NCI-H82 treated with DMSO at 0.1 percent for 48 hours (cell line): ENCODE data around the gene GNG3.
"Not testable (repeated sequence)": the region's sequence is repeated elsewhere in the genome, so short reads cannot be mapped to it uniquely, and the experiment has no call there.

ENCODE experiments used
- DNase-seq: peaks from one replicate; lab custom pipeline; 2025; ENCODE audit not compliant: unreplicated experiment; lab: John Stamatoyannopoulos, UW

Gene GNG3

DNA sequence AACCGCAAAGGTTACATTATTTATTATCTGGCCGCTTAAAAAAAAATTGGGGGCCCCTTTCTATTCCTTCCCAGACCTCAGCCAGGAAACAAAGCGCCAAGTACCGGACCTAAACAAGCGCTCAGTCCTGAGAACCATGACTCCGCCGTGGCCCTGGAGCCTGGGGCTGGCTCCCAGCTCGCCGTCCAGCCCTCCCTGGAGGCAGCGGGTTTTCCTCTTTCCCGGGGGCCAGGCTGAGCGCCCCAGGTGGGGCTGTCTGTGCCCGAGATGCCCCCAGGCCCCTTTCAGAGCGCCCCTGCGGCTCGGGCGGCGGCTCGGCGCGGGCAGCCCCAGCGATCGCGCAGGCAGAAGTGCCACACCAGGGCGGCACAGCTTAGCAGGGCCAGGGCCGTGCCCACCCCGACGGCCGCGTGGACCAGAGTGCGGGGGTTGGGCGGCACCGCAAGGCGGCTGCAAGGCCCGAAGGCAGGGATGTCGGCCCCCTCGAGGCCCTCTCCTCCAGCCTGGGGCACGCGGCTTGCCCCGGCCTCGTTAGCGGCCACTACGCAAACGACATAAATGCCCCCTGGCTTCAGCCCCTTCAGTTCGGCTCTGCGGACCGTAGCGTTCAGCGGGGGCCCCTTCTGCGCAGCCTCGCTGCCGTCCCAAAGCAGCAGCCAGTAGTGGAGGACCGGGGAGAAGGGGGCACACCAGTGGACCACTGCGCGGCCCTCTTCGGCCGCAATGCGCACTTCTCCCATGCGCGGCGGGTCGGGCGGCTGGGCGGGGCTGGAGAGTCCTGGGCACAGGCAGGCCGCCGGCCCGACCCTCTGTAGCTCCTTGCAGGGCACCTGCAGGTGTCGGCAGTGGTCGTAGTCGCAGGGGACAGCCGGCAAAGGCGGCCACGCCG lies 19.7 kb upstream of the GNG3 start:
- DNase-seq = no peak

DNA sequence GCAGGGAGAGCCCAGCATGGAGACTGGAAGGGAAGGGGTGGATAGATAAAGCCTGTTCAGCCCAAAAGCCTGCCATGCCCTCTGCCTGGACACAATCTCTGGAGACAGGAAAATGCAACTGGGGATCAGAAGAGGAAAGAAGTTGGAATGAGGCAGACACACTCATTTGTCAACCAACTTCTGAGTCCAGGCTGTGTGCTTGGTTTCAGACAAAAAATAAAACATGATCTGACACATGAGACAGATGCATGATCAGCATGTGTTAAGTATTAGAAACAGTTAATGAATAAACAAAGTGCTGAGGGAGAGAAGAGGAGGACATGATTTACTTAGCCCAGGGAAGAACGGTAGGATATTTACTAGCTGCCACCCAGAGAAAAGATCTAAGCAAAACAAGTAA lies 19.0 kb upstream of the GNG3 start:
- no peak for DNase-seq

- no peak for DNase-seq
Observed at GRCh38 chr11:62689421-62690183, 17.9 kb upstream of the GNG3 start, which contains the start of gene LRRN4CL. TSS of gene LRRN4CL (minus strand) at chr11:62689530. CDS start at chr11:62688508, 1,022 bp downstream.

- DNase-seq = not testable (repeated sequence)
Observed at GRCh38 chr11:62693624-62694023, 13.9 kb upstream of the GNG3 start.

DNA sequence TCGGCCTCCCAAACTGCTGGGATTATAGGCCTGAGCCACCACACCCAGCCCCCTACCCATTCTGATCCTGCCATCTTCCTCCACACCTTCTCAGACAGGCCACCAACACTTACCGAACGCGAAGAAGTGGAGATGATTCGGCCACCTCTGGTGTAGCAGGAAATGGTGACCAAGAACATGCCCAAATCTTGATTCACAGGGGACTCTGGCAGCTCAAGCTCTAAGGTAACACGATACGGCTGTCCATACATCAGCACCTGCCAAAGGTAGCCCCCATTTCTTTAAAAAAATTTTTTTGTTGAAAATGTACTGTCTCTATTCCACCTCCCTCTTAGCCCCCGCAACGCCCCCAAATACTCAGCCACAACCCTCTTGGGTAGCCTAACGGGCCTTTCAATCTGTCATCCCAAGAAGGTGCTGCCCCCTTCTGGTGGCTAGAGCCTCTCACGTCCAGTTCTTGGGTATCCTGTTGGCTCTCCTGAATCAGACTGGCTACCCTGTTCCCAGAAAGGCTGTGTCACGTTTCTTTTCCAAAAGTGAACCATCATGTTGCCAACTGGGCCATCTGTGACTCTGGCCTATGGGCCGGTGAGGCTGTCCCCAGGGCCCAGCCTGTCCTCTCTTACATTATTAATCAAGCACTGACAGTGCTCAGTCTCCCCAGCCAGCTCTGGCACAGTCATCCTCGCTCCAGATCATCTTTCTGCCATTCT lies 12.9 kb upstream of the GNG3 start:
- DNase-seq = no peak

- no peak for DNase-seq
Observed at GRCh38 chr11:62702246-62702645, 5.2 kb upstream of the GNG3 start.

DNA sequence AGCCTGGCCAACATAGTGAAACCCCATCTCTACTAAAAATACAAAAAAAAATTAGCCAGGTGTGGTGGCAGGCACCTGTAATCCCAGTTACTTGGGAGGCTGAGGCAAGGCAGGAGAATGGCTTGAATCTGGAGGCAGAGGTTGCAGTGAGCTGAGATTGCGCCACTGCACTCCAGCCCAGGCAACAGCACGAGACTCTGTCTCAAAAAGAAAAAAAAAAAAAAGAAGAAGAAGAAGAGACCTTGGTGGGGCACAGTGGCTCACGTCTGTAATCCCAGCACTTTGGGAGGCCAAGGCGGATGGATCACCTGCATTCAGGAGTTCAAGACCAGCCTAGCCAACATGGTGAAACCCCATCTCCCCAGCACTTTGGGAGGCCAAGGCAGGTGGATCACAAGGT lies 3.6 kb upstream of the GNG3 start:
- DNase-seq = not testable (repeated sequence)

GRCh38 chr11:62705413-62705812 lies 2.1 kb upstream of the GNG3 start:
- DNase-seq = no peak

GRCh38 chr11:62705880-62706849 lies 1.3 kb upstream of the GNG3 start:
- peak; percentile 72 for DNase-seq

GRCh38 chr11:62706850-62707247 lies 627 bp upstream of the GNG3 start:
- no peak for DNase-seq

GRCh38 chr11:62708392-62708791 lies 916 bp downstream of the GNG3 start:
- no peak for DNase-seq

DNA sequence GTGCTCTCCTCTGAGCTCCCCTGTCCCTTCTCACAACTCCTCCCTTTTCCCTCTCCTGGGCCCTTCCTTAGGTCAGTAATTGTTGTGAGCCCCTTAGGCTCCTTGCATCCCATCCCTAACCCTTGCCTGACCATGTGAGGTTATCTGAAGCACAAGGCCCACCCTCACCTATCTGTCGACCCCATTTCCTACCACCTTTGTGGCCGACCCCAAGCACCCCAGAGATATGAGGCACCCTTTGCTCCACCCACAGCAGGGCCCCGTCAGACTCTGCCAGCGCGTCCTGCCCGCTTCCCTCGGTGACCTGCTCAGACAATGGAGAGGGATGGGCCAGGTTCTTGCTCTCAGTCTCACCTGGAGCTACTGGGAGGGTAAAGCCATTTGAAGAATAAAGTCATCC lies 1.3 kb downstream of the GNG3 start:
- DNase-seq = no peak

DNA sequence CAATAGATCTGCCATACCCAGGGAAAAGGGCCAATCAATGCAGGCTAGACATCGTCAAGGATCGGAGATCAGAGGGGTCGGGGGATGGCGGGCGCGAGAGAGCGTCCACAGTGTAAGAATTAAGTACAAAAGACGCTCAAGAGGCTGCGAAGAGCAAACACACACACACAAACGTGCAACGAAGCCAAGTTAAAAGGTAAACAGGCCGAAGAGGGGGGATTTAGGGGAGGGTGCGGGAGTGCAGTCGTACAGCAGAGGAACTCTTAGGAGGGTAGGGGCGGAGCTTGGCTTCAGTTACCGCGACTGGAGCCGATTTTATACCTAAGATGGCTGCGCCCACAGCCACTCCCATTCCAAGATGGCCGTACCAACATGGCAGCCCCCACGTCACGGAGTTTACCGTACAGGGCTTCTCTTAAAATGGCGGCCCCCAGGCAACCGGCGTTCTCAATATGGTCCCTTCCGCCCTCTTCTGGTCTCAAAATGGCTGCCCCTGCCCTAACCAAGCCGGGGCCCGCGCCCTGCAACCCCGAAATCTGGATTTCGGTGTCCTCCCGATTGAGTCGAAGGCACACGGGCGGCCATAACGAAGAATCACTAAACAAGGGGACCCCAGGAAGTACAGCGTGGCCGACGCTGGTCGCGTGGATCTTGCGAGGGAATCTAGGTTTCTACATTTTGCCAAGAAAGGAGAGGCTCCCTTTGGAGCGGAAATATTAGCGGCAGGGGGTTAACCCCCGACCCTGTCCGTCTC lies 1.9 kb downstream of the GNG3 start:
- peak; percentile 95 for DNase-seq

- DNase-seq = no peak
Observed at GRCh38 chr11:62710001-62710345, 2.5 kb downstream of the GNG3 start.

GRCh38 chr11:62712276-62712812 lies 4.9 kb downstream of the GNG3 start:
- no peak for DNase-seq

DNA sequence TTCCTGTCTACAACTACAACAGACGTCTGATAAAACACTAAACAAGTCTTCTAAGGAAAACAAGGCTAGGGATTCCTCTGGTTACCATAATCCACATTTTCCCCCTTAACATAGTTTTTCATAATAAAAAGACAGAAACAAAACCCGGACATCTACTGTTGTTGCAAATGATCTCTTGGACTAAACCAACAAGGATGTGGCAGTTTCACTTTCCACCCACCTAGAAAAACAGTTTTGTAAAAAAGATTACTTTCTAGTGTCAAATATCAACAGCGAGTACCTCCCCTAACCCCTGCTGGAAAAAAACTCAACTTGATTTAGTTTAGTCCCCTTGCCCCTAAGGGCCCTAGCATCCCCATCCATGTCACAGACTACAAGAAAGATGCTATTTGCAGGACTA lies 5.4 kb downstream of the GNG3 start:
- DNase-seq = no peak

- no peak for DNase-seq
Observed at GRCh38 chr11:62713343-62713742, 5.9 kb downstream of the GNG3 start.

GRCh38 chr11:62715150-62716130 lies 8.0 kb downstream of the GNG3 start:
- no peak for DNase-seq
